SH-SY5Y (cell line): ENCODE measurements around the gene ARMS2.

Experiments
- GATA2 ChIP-seq: IDR thresholded peaks from 2 replicates; pipeline ENCODE4 v1.6.1; 2011; ENCODE audit warnings: mild to moderate bottlenecking, low read depth, low read length
- GATA3 ChIP-seq: IDR thresholded peaks from 2 replicates; pipeline ENCODE4 v1.6.1; 2011; ENCODE audit warnings: low read depth, mild to moderate bottlenecking, low read length, moderate library complexity

The ARMS2 gene

DNA sequence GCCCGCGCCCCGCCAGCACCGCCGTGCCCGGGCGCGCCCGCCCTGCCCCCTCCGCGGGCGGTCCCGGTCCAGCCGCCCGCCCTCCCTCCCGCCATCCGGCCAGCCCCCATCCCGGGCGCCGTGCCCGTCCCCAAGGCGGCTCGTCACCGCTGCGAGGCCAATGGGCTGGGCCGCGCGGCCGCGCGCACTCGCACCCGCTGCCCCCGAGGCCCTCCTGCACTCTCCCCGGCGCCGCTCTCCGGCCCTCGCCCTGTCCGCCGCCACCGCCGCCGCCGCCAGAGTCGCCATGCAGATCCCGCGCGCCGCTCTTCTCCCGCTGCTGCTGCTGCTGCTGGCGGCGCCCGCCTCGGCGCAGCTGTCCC lies 6.9 kb downstream of the ARMS2 start, which contains the start of gene HTRA1:
TSS of gene HTRA1 (plus strand) at position 187 of the 362 bp plus-strand sequence. CDS start at position 287, 100 bp downstream.
- no peak for TF ChIP-seq GATA3
- no peak for TF ChIP-seq GATA2

DNA sequence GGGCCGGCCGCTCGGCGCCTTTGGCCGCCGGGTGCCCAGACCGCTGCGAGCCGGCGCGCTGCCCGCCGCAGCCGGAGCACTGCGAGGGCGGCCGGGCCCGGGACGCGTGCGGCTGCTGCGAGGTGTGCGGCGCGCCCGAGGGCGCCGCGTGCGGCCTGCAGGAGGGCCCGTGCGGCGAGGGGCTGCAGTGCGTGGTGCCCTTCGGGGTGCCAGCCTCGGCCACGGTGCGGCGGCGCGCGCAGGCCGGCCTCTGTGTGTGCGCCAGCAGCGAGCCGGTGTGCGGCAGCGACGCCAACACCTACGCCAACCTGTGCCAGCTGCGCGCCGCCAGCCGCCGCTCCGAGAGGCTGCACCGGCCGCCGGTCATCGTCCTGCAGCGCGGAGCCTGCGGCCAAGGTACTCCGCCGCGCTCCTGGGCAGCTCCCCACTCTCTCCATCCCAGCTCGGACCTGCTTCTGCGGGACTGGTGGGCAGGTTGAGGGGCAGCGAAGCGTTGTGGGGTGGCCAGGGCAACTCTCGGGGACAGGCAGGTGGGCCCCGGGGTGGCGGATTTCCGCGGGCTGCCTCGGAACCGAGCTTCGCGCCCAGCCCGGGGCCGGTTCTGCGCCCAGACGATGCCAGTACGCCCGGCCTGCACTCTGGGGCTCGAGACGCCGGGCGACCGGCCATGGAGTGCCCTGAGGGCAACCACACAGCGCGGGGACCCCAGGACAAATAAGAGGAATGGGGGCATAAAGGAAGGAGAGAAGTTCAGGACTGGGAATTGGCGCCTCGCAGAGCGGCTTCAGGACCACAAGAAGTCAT lies 7.5 kb downstream of the ARMS2 start:
- TF ChIP-seq GATA3 (no peak), GATA2 (no peak)

DNA sequence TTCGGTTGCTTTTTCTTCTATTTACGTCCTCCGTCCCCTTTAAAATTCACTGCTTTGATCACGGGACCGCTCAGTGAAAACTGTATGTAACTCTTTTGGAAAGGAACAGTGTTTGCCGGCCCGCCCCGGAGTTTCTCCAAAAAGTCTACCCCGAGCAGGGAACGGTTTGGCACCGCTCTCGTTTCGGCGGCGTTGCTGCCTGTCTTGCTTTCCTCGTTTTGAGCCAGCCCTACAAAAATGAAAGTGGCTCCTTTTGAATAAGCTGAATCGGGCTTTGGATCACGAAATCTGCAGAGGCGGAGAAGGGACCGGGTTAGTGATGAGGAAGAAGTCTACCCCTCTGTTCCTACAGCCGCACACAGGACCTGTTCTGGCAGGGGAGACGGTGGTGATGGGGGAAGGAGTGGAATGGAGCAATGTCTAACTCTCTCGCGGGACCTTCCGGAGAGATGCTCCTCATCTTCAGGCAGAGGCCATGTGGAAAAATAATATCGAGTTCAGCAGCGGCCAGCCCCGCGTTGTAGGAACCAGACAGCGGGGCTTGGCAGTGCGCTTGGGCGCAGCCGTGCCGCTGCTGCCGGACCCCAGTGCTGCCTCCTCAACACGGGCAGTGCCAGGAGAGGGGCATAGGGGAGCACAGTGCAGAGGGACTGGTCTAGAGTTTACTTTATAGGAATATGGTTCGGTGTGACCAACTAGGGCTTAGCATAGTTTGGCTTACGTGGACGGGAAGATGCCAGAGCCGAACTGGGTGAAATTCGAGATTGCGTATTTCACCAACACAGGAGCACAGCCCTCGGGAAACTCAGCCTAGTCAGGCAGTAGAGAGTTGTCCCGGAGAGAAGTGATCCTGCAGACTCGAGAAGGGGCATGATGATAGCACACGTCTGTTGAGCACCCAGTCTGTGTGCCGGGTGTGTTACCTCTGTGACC lies 8.3 kb downstream of the ARMS2 start:
- TF ChIP-seq GATA2 = no peak
- no peak for TF ChIP-seq GATA3

DNA sequence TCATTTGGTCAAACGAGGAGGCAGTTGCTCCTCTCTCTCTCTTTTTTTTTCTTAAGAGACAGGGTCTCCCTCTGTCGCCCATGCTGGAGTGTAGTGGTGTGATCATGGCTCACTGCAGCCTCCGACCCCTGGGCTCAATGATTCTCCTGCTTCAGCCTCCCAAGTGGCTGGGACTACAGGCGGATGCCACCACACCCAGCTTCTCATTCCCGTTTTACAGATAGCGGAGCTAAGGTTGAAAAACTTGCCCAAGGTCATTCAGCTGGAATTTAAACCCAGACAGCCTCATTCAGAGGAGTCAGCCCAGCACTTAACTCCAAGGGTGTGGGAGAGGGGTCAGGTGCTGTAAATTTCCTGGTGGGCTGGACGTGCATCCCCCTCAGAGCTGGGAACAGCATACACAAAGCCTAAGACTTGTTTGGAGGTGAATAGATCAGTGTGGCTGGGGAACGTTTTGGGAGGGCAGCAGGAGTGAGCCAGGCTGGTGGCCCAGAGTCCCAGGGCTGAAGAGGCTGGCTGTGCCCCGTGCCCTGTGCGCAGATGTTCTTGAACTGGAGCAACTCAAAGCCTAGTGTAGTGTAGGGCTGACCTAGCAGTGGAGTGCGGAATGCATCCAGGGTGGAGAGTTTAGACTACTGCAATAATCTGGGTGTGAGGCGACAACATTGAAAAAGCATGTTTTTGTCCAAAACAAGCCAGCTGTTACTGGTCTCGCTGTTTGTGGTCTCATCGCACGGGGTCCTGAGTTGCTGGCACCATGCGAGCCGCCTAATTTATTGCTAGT lies 9.2 kb downstream of the ARMS2 start:
- TF ChIP-seq GATA2 (no peak), GATA3 (no peak)

DNA sequence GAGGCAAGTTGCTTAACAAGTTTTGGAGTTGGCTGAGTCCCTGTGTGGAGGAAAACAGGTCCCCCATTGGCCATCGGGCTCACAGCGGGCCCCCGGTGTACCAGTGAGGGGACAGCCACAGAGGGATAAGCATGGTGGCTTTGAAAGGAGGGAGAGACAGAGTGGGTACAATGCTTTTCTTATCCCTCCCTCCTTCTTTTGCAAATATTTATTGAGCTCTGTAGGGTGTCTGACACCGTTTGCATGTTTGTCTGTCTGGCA lies 9.7 kb downstream of the ARMS2 start:
- TF ChIP-seq GATA2 = no peak
- no peak for TF ChIP-seq GATA3

DNA sequence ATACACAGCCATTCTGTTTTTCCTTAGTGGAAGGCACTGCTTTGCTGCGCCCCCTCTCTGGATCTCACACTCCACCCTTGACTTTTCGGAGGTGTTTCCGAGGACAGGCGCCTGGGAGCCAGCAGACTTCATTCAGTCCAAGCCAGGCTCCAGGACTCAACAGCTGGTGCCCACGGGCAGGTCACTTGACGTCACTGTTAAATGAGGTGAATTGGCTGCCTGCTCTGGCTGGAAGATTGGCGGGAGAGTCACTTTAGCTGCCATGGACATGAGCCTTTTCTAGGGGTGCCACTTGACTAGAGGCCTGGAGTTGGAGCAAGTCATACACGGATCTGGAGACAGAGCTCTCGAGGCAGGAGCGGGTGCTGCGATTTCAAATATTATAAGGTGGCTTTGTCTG lies 10.1 kb downstream of the ARMS2 start:
- TF ChIP-seq GATA2 = no peak
- TF ChIP-seq GATA3 = no peak

DNA sequence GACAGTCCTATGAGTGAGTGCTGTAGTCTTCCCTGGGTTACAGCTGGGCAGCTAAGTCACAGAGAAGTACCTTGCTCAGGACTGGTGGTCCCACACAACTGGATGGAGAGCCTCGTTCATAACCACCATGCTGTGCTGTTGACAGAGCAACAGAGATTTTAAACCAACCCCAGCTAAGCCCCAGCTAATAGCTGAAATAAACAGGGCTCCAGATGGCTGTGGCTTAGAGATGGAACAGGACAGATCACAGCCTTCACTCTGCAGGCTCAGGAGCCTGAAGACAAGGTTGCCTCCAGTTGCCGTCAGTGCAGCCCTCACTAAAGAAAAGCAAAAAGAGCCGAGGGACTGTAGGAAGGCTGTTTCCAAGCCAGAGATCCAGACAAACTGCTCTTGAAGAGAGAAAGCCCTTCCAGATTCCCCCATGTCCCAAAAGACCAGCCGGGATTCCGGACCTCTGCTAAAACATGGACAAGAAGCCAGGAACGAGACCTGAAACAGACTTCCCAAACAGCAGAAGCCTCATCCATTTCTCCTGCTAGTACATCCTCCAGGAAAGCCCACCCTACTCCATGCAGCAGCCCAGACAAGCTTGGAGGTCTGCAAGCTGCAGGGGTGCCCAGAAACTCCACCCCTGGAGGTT lies 11.1 kb downstream of the ARMS2 start:
- TF ChIP-seq GATA3 (no peak), GATA2 (no peak)

DNA sequence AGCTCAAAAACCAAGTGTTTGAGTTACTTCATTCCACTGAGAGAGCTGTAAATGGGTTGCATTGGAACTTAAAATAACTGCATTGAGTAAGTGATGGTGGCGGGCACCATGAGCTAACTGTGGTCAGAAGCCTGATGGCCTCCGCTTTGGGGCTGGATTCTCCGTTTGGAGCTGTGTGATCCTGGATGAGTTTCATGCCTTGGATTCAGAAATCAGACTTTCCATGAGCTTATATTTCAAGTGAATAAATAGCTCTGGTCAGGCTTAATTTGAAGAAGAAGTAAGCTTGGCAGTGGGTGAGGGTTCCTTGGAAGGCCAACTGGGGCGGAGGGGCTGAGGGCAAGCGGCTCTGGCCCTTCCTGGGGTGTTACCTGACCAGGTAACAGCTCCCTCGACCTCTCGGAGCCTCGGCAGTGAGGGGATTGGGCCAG lies 12.5 kb downstream of the ARMS2 start:
- TF ChIP-seq GATA2 (no peak), GATA3 (no peak)

DNA sequence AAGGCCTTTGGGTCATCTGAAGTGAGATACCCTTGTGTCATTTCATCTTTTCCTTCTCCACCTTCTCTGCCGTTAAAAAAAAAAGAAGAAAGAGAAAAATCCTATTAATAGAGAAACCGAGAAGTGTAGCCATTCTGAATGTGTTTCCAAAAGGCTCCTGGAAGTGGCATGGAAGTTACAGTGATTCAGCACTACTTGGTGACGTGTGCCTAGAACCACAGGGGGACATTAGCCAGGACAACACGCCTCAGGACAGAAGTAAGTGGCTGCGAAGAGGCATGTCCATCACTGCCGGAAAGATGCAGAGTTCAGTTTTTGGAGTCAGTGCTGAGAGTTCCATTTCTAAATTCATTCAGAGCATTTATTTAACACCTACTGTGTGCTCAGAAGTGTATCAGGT lies 13.2 kb downstream of the ARMS2 start:
- no peak for TF ChIP-seq GATA2
- TF ChIP-seq GATA3 = no peak

DNA sequence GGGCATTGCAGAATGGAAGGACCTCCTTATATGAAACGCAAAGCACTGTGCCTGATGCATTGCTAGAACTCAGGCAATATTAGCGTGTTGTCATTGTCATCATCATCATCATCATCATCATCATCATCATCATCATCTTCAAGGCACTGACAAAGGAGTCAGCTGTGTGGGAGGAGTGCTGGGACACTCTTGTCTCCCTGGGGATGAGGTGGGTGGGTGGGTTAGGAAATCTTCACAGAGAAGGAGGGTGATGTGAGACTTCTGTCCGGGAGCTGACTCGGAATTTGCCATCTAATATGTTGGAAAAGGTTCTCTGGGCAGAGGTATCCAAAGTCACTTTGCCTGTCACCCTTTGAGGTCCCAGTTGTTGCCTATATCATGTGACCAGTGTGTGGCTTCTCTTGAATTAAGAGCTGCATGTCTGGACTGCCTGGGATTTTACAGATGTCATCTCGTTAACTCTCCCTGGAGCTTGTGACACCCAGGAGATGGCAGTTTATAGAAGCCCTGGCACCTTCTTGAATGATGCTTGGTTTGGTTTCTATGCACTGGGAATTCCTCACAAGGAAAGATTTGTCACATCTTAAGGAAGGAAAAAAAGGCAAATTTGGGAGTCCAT lies 14.0 kb downstream of the ARMS2 start:
- no peak for TF ChIP-seq GATA3
- TF ChIP-seq GATA2 = no peak

DNA sequence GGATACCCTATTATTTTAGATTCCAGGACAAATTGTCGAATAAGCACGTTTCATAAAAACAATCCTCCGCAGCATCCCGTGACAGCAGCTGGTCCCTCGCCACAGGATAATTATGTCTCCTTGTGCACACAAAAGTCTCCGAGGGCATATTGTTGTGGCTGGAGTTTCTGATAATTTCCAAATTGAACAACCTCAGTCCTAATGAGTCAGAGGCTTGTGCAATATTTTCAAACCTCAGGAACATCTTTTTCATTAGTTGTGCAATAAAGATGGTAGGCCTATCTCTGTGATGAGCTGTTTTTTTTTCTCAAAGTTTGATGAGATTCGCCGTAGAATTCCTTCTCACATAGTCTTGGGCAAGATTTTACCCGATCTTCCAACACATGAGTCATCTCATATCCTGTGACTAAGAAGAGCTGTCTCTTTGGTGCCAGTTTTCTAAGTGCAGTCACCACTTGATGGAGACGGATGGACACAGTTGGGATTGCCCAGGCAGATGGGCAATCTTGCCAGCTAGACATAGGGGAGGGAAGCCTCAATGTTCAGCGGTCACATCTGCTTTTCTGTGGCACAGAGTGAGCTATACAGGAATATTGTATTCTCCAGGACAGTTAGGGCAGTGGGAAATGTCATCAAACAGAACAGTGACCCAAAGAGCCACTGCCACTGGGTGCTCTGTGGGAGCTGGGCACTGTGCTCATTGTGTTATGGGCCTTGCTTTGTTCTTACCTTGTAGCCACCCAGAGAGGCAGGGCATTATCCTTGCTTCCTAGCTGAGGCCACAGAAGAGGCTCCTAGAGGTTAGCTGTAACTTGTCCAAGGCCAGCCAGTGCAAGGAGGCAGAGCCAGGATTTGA lies 14.7 kb downstream of the ARMS2 start:
- TF ChIP-seq GATA2 = no peak
- TF ChIP-seq GATA3 = no peak

DNA sequence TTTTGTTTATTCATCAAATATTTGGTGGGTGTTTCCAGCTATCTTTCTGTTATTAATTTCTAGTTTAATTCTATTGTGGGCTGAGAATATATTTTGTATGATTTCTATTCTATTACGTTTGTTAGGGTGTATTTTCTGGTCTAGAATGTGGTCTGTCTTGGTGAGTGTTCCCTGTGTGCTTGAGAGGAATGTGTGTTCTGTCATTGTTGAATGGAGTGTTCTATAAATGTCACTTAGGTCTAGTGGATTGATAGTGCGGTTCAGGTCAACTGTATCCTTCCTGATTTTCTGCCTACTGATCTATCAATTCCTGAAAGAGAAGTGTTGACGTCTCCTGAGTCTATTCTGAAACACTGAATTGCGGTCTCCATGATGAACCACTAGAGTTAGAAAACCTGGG lies 15.4 kb downstream of the ARMS2 start:
- TF ChIP-seq GATA3 (no peak), GATA2 (no peak)

DNA sequence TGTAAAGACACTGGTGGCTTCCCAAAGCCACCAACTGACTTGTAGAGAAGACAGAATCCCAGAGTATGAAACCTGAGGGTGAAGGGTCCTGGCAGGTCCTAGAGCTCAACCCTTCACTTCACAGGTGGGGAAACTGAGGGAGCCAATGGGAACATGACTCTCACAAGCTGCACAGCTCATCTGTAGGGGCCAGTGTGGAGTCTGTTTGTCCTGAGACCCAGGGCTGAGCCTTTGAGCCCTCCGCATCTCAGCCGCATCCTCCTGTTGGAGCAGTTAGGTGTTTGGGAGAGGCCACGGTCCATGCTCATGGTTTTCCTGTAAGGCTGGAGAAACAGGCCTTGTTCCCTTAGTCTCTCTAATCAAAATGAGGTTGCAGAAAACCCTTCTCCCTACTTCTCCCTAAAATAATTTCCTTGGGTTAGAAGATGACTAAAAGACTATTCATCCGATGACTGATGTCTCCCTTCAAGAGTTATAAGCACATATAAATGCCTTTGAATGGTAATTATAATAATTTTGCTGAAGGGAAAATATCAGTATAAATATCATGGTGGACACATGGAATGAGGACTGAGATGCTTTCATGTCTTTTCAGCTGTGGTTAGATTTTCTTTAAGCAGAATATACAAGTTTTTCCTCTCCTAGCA lies 17.2 kb downstream of the ARMS2 start:
- TF ChIP-seq GATA2 = no peak
- no peak for TF ChIP-seq GATA3
